Left colon (tissue), 2 donors: ENCODE data around the gene OR6P1. TPM values are rescaled to one million over a fixed set of nuclear protein-coding genes. Genes with fewer than 3 reads are reported as not detected.

ENCODE experiments used
- ATAC-seq: fragments of 200-7000 bp; cut with Tn5 transposase; one replicate; pipeline ENCODE4 v1.9.1; 2020; ENCODE audit warnings: mild to moderate bottlenecking, moderate library complexity
- DNase-seq, 2 donors: peaks; one replicate each; pipeline ENCODE4 v3.0.0-alpha.2; 2020
- intact Hi-C, 2 donors: fragments of 100-400 bp; cut with DNase I in 1 of 2; cut with micrococcal nuclease in 1 of 2; formaldehyde crosslinking; loops; one replicate each; pipeline versions ENCODE4 v1.11.2 to v1.14.0; 2022; cut with DNase I, micrococcal nuclease
- long read RNA-seq: library from polyadenylated mRNA; unstranded; transcript quantifications from one replicate; pipeline ENCODE4 v2.0.0, GENCODE V29; 2021
- total RNA-seq, 2 donors: library from RNA; stranded (reverse); fragmentation: NEBNext Ultra II Directional; extraction: Animal tissue kit (Norgen Biotek cat#: 25700); gene quantifications; one replicate each; pipeline ENCODE4 v1.2.1, GENCODE V29; 2021
- donor health status: DM: no; HTN: no; CAD: no.
- donor health status: DM: yes; HTN: yes; CAD: no.

The OR6P1 gene, protein sequence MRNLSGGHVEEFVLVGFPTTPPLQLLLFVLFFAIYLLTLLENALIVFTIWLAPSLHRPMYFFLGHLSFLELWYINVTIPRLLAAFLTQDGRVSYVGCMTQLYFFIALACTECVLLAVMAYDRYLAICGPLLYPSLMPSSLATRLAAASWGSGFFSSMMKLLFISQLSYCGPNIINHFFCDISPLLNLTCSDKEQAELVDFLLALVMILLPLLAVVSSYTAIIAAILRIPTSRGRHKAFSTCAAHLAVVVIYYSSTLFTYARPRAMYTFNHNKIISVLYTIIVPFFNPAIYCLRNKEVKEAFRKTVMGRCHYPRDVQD
- not detected for total RNA-seq
- long read RNA-seq: 0 reads

DNA sequence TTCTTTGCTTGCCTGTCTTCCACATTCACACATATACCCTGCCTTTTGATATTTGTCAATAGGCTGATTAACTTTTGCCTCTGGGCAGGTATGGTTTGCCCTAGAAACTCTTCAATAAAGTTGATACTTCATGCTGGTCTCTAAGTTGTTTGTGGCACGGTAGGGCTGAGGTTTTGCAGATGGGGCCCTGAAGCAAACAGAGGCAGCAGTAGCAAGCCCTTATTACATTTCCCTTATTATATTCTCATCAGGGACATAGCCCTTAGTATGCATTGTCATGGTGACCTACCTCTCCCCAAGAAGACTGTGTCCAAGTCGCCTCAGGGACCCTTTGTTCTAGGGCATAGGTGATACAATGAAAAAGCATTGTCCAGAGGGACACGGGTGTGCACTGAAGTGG lies at the start of gene OR6P1:
Gene OR6P1 (minus strand): TSS at position 101 of the 400 bp plus-strand sequence. CDS start 6,976 bp downstream, outside the sequence.
- DNase-seq (no peak), ATAC-seq (no peak)
- intact Hi-C loops: no loop called here

DNA sequence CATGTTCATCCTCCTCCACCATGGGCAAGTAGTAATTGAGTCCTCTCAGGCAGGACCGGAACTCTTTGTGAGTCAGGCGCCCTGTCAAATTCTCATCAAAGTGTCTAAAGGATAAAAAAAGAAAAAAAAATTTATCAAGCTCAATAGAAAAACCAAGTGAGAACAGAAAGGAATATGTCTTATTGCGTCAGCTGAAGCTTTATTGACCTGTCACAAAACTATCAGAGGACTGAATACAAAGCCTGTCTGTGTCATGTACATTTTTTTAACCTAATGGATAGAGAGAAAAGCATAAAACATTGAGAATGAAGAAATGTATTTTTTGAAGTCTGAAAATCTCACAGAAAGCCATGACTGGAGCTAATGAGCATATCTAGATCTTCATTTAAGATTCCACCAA lies 43.4 kb upstream of the OR6P1 start:
- intact Hi-C loops: no loop called here
- DNase-seq (no peak), ATAC-seq (no peak)

DNA sequence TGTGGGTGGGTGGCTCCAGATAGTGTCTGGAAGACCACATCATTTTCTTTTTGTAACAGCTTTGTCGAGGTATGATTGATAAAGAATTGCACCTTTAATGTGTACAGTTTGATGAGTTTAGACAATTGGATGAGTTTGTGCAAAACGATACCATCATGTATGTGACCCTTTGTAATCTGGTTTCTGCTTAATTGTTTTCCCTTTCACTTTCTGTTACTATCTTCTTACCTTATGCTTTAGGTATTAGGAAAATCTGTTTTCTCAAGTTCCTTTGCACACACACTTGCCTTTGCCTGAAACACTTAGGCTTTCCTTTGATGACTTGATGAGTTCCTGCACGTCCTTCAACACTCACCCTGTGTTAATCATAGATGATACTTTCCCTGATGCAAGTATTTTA lies 41.5 kb upstream of the OR6P1 start:
- ATAC-seq (no peak), DNase-seq (no peak)
- intact Hi-C loops: no loop called here

DNA sequence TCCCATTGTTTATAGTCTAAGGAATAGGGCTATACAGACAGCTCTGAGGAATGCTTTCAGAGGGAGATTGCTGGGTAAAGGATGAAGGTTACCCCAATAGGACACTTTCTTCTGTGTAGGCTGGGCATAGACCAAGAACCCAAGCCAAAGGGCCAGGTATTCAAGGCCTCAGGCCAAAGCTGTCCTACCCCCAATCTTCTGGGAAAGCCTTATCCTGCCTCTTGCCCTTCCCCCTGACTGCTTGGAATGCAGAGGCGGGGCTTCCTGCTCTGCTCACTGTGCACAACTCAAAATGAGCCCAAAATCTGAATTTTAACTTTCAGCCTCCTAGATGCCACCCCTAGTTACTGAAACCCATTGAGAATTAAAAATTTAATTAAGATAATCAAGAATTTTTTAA lies 36.9 kb upstream of the OR6P1 start:
- intact Hi-C loops: no loop called here
- DNase-seq (no peak), ATAC-seq (no peak)

DNA sequence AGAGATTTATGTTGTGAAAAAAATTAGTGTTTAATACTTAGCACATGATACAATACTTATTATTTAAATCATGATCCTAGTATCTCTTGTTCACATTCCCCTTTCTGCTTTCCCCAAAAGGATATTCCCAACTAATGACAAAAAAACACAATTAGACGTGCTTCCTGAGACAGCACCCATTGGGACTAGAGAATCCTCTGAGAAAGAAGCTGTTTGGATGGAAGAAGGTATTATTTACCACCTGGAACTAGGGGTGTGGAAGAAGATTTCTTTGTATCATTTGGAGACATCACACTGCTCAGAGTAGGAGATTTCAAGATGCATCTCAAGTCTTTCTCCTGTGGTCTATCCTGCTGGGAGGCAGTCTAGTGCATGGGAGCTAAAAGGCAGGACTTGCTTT lies 34.6 kb upstream of the OR6P1 start, which contains the start of gene OR10Z1:
Gene OR10Z1 (plus strand): TSS at position 301 of the 400 bp plus-strand sequence. CDS start 1,171 bp downstream, outside the sequence.
- intact Hi-C loops: no loop called here

DNA sequence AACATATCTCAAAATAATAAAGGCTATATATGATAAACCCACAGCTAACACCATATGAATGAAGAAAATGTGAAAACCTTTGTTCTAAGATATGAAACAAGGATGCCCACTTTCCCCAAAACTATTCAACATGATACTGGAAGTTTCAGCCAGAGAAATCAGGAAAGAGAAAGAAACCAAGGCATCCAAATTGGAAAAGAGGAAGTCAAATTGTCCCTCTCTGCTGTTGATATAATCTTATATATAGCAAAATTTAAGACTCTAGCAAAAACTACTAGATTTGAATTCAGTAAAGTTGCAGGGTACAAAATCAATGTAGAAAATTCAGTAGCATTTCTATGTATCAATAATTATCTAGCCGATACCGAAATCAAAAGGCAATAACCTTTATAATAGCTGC lies 30.4 kb upstream of the OR6P1 start:
- no peak for DNase-seq
- intact Hi-C loops: no loop called here

More for the DNA sequence above, 34.6 kb upstream of the OR6P1 start, which contains the start of gene OR10Z1:
- ATAC-seq (no peak), DNase-seq (no peak)

DNA sequence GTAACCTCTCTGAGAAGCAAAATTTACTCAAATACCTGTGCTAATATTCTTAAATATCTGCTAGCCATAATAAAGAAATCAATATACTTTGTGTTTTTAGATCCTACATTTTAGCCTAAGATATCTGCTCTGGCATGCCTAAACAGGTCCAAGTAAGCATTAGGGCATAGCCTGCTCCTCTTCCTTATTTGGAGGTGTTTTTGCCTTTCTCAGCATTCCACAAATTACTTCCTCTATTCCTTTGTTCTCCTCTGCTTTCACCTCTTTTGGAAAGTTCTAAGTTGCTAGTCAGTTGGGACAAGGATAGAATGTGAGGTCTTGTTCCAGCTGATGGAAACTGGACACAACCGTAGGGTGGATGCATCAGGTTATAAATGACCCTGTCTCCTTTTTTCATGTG lies 16.6 kb upstream of the OR6P1 start:
- DNase-seq (no peak), ATAC-seq (no peak)
- intact Hi-C loops: no loop called here

More for the DNA sequence above, 30.4 kb upstream of the OR6P1 start:
- ATAC-seq: no peak

DNA sequence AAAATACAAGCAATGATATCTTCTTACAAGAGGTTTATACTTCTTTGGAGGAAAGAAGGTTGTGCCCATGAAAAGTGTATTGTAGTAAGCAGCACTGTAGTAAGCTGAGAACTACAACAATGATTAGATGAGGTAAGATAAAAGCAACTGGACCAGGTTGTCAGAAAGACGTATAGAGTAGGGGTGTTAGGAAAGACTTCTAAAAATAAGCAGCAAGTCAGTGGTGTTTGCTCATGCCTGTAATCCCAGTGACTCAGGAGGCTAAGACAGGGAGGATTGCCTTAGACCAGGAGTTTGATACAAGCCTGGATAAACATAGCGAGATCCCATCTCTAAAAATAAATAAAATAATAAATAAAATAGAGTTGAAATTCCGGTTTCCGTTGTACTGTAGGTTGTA lies 13.6 kb upstream of the OR6P1 start:
- ATAC-seq: no peak
- no peak for DNase-seq
- intact Hi-C loops: no loop called here

DNA sequence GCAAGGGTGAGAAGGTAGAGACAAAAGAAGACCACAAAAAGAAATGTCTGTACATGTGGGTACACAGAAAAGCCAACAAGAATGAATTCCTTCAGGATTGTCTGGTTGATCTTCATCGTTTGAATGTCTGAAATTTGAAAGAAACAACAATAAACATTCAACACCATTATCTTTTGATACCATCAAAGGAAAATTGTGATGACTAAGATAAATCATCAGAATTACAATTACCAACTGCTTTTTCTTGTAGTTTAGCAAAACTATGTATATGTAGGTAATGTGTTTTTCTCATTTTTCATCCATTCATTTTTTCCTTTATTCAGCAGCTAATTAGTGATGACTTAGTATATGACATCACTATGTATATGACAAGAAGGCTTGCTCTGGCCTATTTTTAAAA lies 9.4 kb upstream of the OR6P1 start, which contains the start of gene OR10X1:
Gene OR10X1 (minus strand): TSS at position 167 of the 400 bp plus-strand sequence. CDS start 0 bp downstream, at position 167.
- DNase-seq: no peak
- no peak for ATAC-seq
- intact Hi-C loops: no loop called here

DNA sequence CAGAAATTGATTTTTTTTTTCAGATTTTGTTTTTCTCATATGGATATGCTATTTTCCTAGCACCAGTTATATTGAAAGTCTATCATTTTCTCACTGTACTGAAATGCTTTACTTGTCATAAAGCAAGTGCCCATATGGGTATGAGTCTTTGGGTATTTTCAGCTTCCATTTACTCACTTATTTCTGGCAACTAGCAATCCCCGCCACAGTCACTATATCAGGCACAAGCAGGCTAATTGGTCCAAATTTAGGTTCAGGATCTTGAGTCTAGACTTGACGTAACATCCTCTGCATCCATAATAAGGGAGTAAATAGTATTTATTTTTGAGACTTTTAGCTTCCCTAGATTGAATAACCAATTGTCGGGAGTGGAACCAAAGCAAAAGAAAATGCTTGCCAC lies 7.2 kb upstream of the OR6P1 start:
- intact Hi-C loops: no loop called here
- DNase-seq: no peak
- no peak for ATAC-seq

DNA sequence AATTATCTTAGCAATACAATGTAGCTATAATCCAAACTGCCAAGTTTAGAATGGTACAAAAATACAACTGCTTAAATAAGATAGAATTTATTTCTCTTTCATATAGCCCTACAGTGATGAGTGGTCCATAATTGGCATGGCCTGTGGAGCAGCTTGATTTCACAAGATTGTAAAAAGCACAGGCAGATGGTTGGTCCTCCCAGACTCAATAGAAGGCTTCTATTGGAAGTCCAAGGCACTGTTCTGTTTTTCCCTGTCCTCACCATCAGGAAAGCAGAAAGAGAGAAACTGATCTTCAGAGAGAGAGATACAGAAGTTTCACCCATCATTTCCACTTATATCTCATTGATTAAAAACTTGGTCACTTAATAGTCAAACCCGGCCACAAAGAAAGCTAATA lies 1.8 kb upstream of the OR6P1 start:
- DNase-seq (no peak), ATAC-seq (no peak)
- intact Hi-C loops: no loop called here

DNA sequence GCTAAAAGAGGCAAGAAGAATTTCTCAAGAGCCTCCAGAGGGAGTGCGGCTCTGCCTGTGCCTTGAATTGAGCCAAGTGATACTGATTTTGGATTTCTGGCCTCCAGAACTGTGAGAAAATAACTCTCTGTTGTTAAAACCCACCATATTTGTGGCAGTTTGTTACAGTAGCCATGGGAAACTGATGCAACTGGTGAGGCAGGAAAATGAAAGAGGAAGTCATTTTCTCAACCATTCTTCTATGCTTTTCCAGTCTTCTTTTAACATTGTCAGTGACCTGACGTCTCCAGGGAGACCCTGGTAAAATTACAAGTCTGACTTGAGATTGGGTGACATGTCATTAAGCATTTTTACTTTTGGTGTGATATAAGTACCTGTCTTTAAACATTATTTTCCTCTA lies 5.8 kb downstream of the OR6P1 start:
- DNase-seq: no peak
- no peak for ATAC-seq
- intact Hi-C loops: no loop called here

DNA sequence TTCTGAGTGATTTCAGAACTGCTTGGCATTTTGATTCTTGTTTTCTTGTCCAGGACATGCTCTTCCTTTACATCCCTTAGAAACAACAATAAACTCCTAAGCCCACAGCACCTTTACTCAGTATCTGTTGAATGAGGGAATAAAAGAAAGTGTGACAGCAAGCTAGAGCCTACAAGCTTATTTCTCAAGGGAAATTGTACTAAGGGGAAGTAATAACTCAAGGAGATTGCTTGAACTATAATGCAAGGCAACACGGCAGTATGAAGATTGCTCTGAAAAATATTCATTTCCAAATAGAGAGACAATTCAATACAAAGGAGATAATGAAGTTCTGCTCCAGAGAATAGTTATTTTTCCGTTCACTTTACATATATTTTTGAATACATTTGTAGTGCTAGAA lies 6.5 kb downstream of the OR6P1 start:
- DNase-seq (no peak), ATAC-seq (no peak)
- intact Hi-C loops: no loop called here

DNA sequence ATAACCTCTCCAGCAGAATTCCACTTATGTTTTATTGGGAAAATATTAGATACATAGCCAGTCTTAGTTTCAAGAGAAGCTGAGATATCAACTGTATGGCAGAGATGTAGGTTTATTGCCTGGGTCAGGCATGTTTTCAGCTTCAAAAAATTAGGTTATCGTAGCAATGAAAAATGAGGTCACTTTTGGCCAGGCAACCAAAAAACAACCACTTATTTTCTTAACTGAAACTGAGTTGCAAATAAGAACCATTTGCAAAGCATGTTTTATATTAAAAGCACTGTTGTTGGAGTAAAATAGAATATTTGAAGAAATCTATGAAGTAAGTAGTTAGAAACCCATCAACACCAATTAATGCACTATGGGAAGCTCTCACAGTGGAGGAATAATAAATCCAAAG lies 10.7 kb downstream of the OR6P1 start:
- DNase-seq (no peak), ATAC-seq (no peak)
- intact Hi-C loops: no loop called here

DNA sequence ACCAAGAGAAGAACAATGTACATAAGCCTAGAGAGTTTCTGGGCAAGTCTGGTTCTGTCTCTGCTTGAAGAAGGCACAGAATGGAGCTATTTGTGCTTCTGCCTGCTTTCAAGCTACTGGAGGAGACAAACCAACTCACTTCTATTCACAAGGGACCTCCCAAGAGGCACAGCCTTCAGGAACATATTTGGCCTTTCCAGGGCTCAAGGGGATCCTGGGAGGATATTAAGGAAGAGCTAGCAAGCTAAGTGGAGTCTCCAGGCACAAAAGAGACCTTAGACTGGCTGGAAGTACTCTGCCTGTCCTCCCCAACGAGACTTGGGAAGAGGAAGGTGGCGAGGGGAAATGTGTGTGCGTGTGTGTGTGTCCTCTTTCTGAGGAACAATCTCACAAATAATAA lies 16.0 kb downstream of the OR6P1 start, which contains the start of gene OR6Y1:
Gene OR6Y1 (minus strand): TSS at position 54 of the 400 bp plus-strand sequence. CDS start 6,300 bp downstream, outside the sequence.
- intact Hi-C loops: no loop called here
- DNase-seq: no peak
- ATAC-seq: no peak

DNA sequence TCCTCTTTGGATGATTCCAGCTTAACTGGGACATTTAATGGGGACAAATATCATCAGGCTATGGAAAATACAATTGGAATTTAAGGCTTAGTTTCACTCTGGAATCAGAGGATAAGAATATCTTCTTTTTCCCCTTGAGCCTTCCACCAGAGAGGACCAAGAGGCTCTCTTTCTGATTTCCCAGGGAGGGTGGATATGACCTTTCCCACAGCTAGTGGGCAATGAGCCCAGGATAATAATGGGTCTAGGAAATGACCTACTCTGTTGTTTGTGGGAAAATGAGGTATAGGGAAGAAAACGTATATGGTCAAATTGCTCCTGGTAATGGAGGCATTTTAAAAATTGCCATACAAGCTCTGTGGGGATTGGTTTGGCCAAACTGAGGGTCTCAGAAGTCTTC lies 18.1 kb downstream of the OR6P1 start:
- DNase-seq (no peak), ATAC-seq (no peak)
- intact Hi-C loops: no loop called here

DNA sequence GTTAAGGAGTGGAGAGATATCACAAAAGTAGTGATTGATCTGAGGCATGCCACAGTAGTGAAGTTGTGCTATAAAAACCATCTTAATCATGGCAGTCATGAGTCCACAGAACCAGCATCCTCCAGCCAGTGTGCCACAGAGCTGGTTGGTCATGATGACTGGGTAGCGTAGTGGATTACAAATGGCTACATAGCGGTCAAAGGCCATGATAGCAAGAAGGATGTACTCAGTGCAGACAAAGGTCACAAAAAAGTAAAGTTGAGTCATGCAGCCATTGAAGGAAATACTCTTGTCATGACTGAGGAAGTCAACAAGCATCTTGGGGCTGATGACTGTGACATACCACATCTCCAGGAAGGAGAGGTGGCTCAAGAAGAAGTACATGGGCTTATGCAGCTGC lies 22.8 kb downstream of the OR6P1 start:
- ATAC-seq (no peak), DNase-seq (no peak)
- intact Hi-C loops: no loop called here

DNA sequence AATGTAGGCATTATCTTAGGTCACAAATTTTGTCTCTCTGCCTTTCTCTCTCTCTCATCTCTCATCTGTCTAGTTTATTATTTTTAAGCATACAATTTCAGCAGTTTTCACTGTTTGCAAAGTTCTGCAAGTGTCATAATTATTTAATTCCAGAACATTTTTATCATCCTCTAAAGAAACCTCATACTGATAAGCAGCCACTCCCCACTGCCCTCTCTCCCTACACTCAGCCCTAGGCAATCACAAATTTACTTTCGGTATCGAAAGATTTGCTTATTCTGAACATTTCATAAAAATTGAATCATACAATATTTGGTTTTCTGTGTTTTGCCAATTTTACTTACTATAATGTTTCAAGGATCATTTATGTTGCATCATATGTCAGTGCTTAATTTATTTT lies 32.8 kb downstream of the OR6P1 start:
- intact Hi-C loops: no loop called here
- no peak for DNase-seq
- ATAC-seq: no peak

DNA sequence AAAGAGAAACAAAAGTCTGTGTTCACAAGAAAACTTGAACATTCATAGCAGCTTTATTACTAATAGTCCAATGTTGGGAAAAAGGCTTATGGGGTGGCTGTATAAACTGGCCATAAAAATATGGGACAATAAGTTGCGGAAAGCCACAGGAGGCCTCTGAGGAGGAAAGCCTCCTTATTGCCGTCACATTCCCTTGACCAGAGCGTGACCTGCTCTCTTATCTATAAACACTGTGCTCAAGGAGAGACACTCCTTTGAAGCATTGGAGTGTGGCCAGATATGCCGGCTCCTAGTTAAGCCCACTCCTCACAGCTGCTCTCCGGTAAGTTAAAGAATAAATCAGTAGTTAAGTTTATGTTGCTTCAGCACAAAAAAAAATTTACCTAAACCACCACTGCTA lies 35.9 kb downstream of the OR6P1 start:
- intact Hi-C loops: no loop called here
- no peak for ATAC-seq
- no peak for DNase-seq

DNA sequence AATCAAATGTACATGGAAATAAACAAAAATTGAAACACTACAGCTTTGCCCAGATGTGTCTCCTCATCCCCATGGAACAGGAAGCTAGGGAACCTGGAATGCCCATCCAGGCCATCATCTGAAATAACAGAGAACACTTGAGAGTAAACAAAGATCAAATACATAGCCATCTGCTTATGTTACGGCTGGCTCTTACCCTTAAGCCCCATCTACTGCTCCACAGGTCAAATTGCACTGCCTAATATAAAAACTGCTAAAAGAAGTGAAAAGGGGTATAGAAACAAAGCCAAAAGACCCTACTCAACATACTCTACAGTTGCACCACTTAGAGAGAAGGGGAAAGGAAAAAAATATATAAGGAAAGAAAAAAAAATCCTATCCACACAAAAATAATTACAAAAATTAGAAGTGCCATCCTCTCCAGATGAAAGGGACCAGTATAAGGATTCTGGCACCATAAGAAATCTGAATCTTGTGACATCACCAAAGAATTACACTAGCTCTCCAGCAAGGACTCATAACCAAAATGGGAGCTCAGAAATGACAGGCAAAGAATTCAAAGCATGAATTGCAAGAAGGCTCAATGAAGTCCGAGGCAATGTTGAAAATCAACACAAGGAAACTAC lies 43.1 kb downstream of the OR6P1 start:
- no peak for ATAC-seq
- intact Hi-C loops: no loop called here
- DNase-seq: no peak
